CD4-positive, alpha-beta T cell treated with Interleukin-15 for 1 hour (primary cell): ENCODE measurements around the gene PPARG.
"Not testable (repeated sequence)": the region's sequence is repeated elsewhere in the genome, so short reads cannot be mapped to it uniquely, and the experiment has no call there.

ENCODE experiments used
- DNase-seq: peaks from one replicate; pipeline ENCODE4 v3.0.0-alpha.2; 2020

The PPARG gene

GRCh38 chr3:12383218-12383617 is 94.3 kb downstream of the PPARG start:
- DNase-seq, result no peak

- DNase-seq, result no peak
Observed at GRCh38 chr3:12384451-12385233, 95.8 kb downstream of the PPARG start.

- not testable (repeated sequence) for DNase-seq
Observed at GRCh38 chr3:12386514-12387291, 97.8 kb downstream of the PPARG start.

GRCh38 chr3:12388185-12388584 is 99.3 kb downstream of the PPARG start:
- DNase-seq, result no peak

- DNase-seq, result no peak
Observed at GRCh38 chr3:12392101-12392878, 103.4 kb downstream of the PPARG start.

- no peak for DNase-seq
Observed at GRCh38 chr3:12393894-12394293, 105.0 kb downstream of the PPARG start.

GRCh38 chr3:12394569-12395271 is 105.8 kb downstream of the PPARG start:
- DNase-seq, result no peak

GRCh38 chr3:12395349-12396012 is 106.6 kb downstream of the PPARG start:
- DNase-seq, result no peak

GRCh38 chr3:12396471-12396870 is 107.6 kb downstream of the PPARG start:
- DNase-seq, result no peak

- DNase-seq, result no peak
Observed at GRCh38 chr3:12399226-12399625, 110.4 kb downstream of the PPARG start.

- no peak for DNase-seq
Observed at GRCh38 chr3:12400616-12401194, 111.8 kb downstream of the PPARG start.

- no peak for DNase-seq
Observed at GRCh38 chr3:12401208-12401607, 112.3 kb downstream of the PPARG start.

GRCh38 chr3:12405432-12406272 is 116.8 kb downstream of the PPARG start:
- DNase-seq, result peak; percentile 64

- DNase-seq, result no peak
Observed at GRCh38 chr3:12408984-12409683, 120.3 kb downstream of the PPARG start.

- DNase-seq, result no peak
Observed at GRCh38 chr3:12409684-12410596, 121.1 kb downstream of the PPARG start.

- DNase-seq, result no peak
Observed at GRCh38 chr3:12413721-12414255, 124.9 kb downstream of the PPARG start.

GRCh38 chr3:12415014-12415680 is 126.3 kb downstream of the PPARG start:
- DNase-seq, result no peak

GRCh38 chr3:12416731-12417130 is 127.9 kb downstream of the PPARG start:
- DNase-seq, result no peak
